ENCODE data around the gene PCARE.

Gene PCARE

GRCh38 chr2:29017716-29018435 is 56.4 kb downstream of the PCARE start:
- CTCF ChIA-PET = interaction anchor here (0.7 kb wide), 1 partner anchor 179 kb away, joined by 4 read pairs; no protein-coding TSS in a partner anchor
- H3K4me1 ChIP-seq (ENCODE audit: control insufficient read depth, insufficient read depth, low read length) = no peaks in the 10 kb centered on the region
- POLR2A ChIA-PET = interaction anchor here (0.6 kb wide), 1 partner anchor 12 kb away, joined by 3 read pairs; no protein-coding TSS in a partner anchor

GRCh38 chr2:29016504-29016903 is 57.8 kb downstream of the PCARE start:
- no peaks in the 10 kb centered on the region for H3K4me1 ChIP-seq (ENCODE audit: control insufficient read depth, insufficient read depth, low read length)
- no peak overlapping the region for H3K4me3 ChIP-seq (ENCODE audit: low read depth, low read length)
- POLR2A ChIA-PET = no interaction called here
- TF ChIP-seq GLIS2 (tag by site-specific recombination; IDR thresholded peaks at IDR 0.05) (no peak), ZNF248 (tag by site-specific recombination; IDR thresholded peaks at IDR 0.05) (no peak), AEBP2 (tag by site-specific recombination; IDR thresholded peaks at IDR 0.05; ENCODE audit: borderline replicate concordance) (no peak), ZNF610 (tag by site-specific recombination; IDR thresholded peaks at IDR 0.05; ENCODE audit: borderline replicate concordance) (no peak), ZNF398 (tag by site-specific recombination; IDR thresholded peaks at IDR 0.05) (no peak), ZNF785 (tag by site-specific recombination; IDR thresholded peaks at IDR 0.05) (no peak), ZNF146 (tag by site-specific recombination; IDR thresholded peaks at IDR 0.05) (no peak), ZBTB8A (tag by site-specific recombination; IDR thresholded peaks at IDR 0.05) (no peak), BCL11A (tag by site-specific recombination; IDR thresholded peaks at IDR 0.05; ENCODE audit: low read depth) (no peak), ZNF670 (tag by site-specific recombination; IDR thresholded peaks at IDR 0.05; ENCODE audit: low read depth) (no peak), ZNF155 (tag by site-specific recombination; IDR thresholded peaks at IDR 0.05) (no peak), ZBTB11 (tag by site-specific recombination; conservative IDR thresholded peaks at IDR 0.05; ENCODE audit: low read depth) (no peak), ZNF701 (tag by site-specific recombination; IDR thresholded peaks at IDR 0.05) (no peak)
- TF ChIP-seq, protein P1, sequence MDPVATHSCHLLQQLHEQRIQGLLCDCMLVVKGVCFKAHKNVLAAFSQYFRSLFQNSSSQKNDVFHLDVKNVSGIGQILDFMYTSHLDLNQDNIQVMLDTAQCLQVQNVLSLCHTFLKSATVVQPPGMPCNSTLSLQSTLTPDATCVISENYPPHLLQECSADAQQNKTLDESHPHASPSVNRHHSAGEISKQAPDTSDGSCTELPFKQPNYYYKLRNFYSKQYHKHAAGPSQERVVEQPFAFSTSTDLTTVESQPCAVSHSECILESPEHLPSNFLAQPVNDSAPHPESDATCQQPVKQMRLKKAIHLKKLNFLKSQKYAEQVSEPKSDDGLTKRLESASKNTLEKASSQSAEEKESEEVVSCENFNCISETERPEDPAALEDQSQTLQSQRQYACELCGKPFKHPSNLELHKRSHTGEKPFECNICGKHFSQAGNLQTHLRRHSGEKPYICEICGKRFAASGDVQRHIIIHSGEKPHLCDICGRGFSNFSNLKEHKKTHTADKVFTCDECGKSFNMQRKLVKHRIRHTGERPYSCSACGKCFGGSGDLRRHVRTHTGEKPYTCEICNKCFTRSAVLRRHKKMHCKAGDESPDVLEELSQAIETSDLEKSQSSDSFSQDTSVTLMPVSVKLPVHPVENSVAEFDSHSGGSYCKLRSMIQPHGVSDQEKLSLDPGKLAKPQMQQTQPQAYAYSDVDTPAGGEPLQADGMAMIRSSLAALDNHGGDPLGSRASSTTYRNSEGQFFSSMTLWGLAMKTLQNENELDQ (tag by site-specific recombination; IDR thresholded peaks at IDR 0.05; ENCODE audit: low read depth) = no peak
- no peaks in the 10 kb centered on the region for H3K36me3 ChIP-seq (ENCODE audit: control insufficient read depth in 2 of 2, insufficient read depth in 1 of 2, low read length in 2 of 2)
- CTCF ChIA-PET = interaction anchor here (0.6 to 0.7 kb wide), 2 partner anchors 10 to 186 kb away, joined by 3 to 5 read pairs; no protein-coding TSS in a partner anchor
- H3K27ac ChIP-seq (ENCODE audit: extremely low read depth, low read depth, low read length) = no peak overlapping the region
- no peaks in the 10 kb centered on the region for H3K9me3 ChIP-seq (ENCODE audit: control insufficient read depth, insufficient read depth, low read depth, low read length)

More at GRCh38 chr2:29017716-29018435, 56.4 kb downstream of the PCARE start:
- Histone ChIP-seq H3K36me3 (ENCODE audit: control insufficient read depth in 2 of 2, insufficient read depth in 1 of 2, low read length in 2 of 2) (no peaks in the 10 kb centered on the region), H3K4me3 (ENCODE audit: low read depth, low read length) (no peak overlapping the region), H3K27ac (ENCODE audit: extremely low read depth, low read depth, low read length) (no peak overlapping the region), H3K9me3 (ENCODE audit: control insufficient read depth, insufficient read depth, low read depth, low read length) (no peaks in the 10 kb centered on the region)
- TF ChIP-seq ZNF654 (tag by site-specific recombination; IDR thresholded peaks at IDR 0.05; ENCODE audit: low read depth) = no peak

Measured in HEK293 (cell line).